ENCODE results near the gene VPS41.

Gene VPS41

GRCh38 chr7:38883706-38884105 lies 25.3 kb downstream of the VPS41 start:
- H3K4me3 ChIP-seq (ENCODE audit: low read depth, low read length), result no peak overlapping the region
- no peak for TF ChIP-seq CTCF (IDR thresholded peaks at IDR 0.05; ENCODE audit: insufficient read depth, low read length, missing control alignments)
- DNase-seq (ENCODE audit: low read depth, low spot score), result no peak
- ChIA-PET POLR2A (no interaction called here), CTCF (no interaction called here)

DNA sequence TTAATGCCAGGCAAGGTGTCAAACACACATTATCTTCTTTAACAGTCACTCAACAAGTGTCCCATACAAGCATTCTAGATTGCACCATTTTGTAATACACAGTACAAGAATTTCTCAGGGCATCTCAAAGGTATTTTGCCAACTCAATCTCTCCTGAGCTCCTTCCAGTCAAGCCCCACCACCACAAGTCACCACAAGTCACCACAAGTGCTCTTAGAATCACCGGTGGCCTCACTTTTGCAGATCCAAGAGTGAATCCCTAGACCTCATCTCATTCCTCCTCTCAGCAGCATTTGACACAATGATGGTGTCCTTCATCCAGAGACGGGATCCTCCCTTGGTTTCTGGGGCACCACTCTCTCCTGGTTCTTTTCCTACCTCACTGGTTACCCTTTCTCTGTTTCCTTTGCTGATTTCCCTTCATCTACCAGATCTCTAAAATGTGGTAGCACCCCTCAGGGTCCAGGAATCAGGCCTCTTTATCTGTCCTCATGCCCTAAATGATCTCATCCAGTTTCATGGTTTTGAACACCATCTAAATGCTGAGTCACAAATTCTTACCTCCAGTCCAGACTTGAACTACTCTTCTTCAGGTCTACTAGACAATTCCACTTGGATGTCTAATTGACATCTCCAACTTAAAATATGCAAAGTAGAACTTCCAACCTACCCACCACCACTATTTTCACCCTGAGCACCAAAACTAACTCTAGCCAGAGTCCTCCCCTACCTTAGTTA lies 26.9 kb downstream of the VPS41 start:
- no peak for DNase-seq (ENCODE audit: low read depth, low spot score)
- TF ChIP-seq CTCF (IDR thresholded peaks at IDR 0.05; ENCODE audit: insufficient read depth, low read length, missing control alignments), result no peak
- ChIA-PET CTCF (no interaction called here), POLR2A (no interaction called here)
- no peak overlapping the region for H3K4me3 ChIP-seq (ENCODE audit: low read depth, low read length)

DNA sequence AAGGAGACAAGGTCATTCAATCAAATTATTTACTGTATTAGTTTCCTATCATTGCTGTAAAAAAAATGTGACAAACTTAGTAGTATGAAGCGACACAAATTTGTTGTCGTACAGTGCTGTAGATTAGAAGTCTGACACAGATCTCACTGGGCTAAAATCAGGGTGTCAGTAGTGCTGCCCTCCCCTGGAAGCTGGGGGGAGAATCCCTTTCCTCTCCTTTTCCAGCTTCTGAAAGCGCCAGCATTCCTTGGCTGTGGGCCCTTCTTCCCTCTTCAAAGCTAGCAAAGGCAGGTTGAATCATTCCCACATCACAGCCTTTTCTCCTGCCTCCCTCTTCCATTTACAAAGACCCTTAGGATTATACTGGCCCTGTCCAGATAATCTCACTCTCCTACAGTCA lies 28.0 kb downstream of the VPS41 start:
- no peak for DNase-seq (ENCODE audit: low read depth, low spot score)
- TF ChIP-seq CTCF (IDR thresholded peaks at IDR 0.05; ENCODE audit: insufficient read depth, low read length, missing control alignments), result no peak
- ChIA-PET CTCF (no interaction called here), POLR2A (no interaction called here)
- no peak overlapping the region for H3K4me3 ChIP-seq (ENCODE audit: low read depth, low read length)

- ChIA-PET CTCF (no interaction called here), POLR2A (no interaction called here)
- H3K4me3 ChIP-seq (ENCODE audit: low read depth, low read length), result no peak overlapping the region
- DNase-seq (ENCODE audit: low read depth, low spot score), result no peak
- TF ChIP-seq CTCF (IDR thresholded peaks at IDR 0.05; ENCODE audit: insufficient read depth, low read length, missing control alignments), result no peak
Observed at GRCh38 chr7:38880454-38880853, 28.5 kb downstream of the VPS41 start.

DNA sequence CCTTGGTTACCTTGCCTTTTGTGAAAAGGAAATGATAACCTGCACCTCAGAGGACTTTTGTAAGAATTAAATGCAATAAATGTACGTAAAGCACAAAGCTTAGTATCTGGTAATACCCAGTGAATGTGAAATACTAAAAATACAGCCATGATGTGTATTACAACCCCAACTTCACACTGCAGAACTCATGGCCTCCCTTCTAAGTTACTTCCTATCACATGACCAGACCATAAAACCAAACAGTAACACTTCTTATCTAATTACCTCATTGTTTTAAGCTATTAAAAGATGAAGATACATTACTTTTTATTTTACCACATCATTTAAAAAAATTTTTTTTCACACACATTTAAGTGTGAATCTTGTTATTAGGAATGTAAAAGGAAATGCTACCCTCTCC lies 29.0 kb downstream of the VPS41 start:
- no peak overlapping the region for H3K4me3 ChIP-seq (ENCODE audit: low read depth, low read length)
- ChIA-PET POLR2A (no interaction called here), CTCF (no interaction called here)
- no peak for DNase-seq (ENCODE audit: low read depth, low spot score)
- TF ChIP-seq CTCF (IDR thresholded peaks at IDR 0.05; ENCODE audit: insufficient read depth, low read length, missing control alignments), result no peak

GRCh38 chr7:38878694-38879457 lies 30.1 kb downstream of the VPS41 start:
- TF ChIP-seq CTCF (IDR thresholded peaks at IDR 0.05; ENCODE audit: insufficient read depth, low read length, missing control alignments), result no peak
- ChIA-PET POLR2A (no interaction called here), CTCF (no interaction called here)
- H3K4me3 ChIP-seq (ENCODE audit: low read depth, low read length), result no peak overlapping the region
- no peak for DNase-seq (ENCODE audit: low read depth, low spot score)
